ENCODE measurements around the gene ITGAD.

Gene ITGAD

GRCh38 chr16:31455601-31456314 is 62.6 kb downstream of the ITGAD start:
- Histone ChIP-seq H4K20me1 (ENCODE audit: insufficient read depth, low read length) (peaks cover 22% of the 10 kb centered on the region), H3K9ac (ENCODE audit: low read length) (no peak overlapping the region), H3K36me3 (replicated peaks; ENCODE audit: low read depth, low read length) (peaks cover 16% of the 10 kb centered on the region), H3K4me3 (ENCODE audit: low read length) (no peak overlapping the region), H3K9me3 (ENCODE audit: insufficient read depth, low read length) (no peaks in the 10 kb centered on the region), H3K79me2 (ENCODE audit: low read length) (peaks cover 39% of the 10 kb centered on the region), H3K4me1 (ENCODE audit: low read length) (peaks cover 16% of the 10 kb centered on the region), H3K27ac (ENCODE audit: low read length) (no peak overlapping the region), H3K4me2 (ENCODE audit: low read length) (no peak overlapping the region), H2AFZ (ENCODE audit: low read depth, low read length) (no peak overlapping the region), H3K27me3 (ENCODE audit: low read depth, low read length) (no peaks in the 10 kb centered on the region)
- TF ChIP-seq EZH2phosphoT487 (IDR thresholded peaks at IDR 0.05; ENCODE audit: low read depth), result no peak
- peak; percentile 41; the same call in 1 of the 2 replicates for TF ChIP-seq CTCF (IDR thresholded peaks at IDR 0.05; ENCODE audit: low read depth, low read length)

- Histone ChIP-seq H3K4me2 (ENCODE audit: low read length) (no peak overlapping the region), H3K79me2 (ENCODE audit: low read length) (peaks cover 39% of the 10 kb centered on the region), H3K9me3 (ENCODE audit: insufficient read depth, low read length) (no peaks in the 10 kb centered on the region), H3K4me1 (ENCODE audit: low read length) (peaks cover 13% of the 10 kb centered on the region), H3K27ac (ENCODE audit: low read length) (no peak overlapping the region), H3K9ac (ENCODE audit: low read length) (no peak overlapping the region), H2AFZ (ENCODE audit: low read depth, low read length) (no peak overlapping the region), H4K20me1 (ENCODE audit: insufficient read depth, low read length) (peaks cover 22% of the 10 kb centered on the region), H3K36me3 (replicated peaks; ENCODE audit: low read depth, low read length) (peaks cover 16% of the 10 kb centered on the region), H3K4me3 (ENCODE audit: low read length) (no peak overlapping the region), H3K27me3 (ENCODE audit: low read depth, low read length) (no peaks in the 10 kb centered on the region)
- no peak for TF ChIP-seq CTCF (IDR thresholded peaks at IDR 0.05; ENCODE audit: low read depth, low read length)
Observed at GRCh38 chr16:31456988-31457360, 63.8 kb downstream of the ITGAD start.

- peak overlapping the region; percentile 98 for H3K4me3 ChIP-seq (ENCODE audit: low read length)
- peaks cover 39% of the 10 kb centered on the region for H3K79me2 ChIP-seq (ENCODE audit: low read length)
- no peak for TF ChIP-seq EZH2phosphoT487 (IDR thresholded peaks at IDR 0.05; ENCODE audit: low read depth)
- no peak for TF ChIP-seq CTCF (IDR thresholded peaks at IDR 0.05; ENCODE audit: low read depth, low read length)
- peak overlapping the region; percentile 85 for H3K27ac ChIP-seq (ENCODE audit: low read length)
- H3K27me3 ChIP-seq (ENCODE audit: low read depth, low read length), result no peaks in the 10 kb centered on the region
- H3K36me3 ChIP-seq (replicated peaks; ENCODE audit: low read depth, low read length), result peaks cover 16% of the 10 kb centered on the region
- peaks cover 14% of the 10 kb centered on the region for H3K4me1 ChIP-seq (ENCODE audit: low read length)
- peak overlapping the region; percentile 100 for H3K4me2 ChIP-seq (ENCODE audit: low read length)
- peaks cover 22% of the 10 kb centered on the region for H4K20me1 ChIP-seq (ENCODE audit: insufficient read depth, low read length)
- H3K9me3 ChIP-seq (ENCODE audit: insufficient read depth, low read length), result no peaks in the 10 kb centered on the region
- peak overlapping the region; percentile 97 for H3K9ac ChIP-seq (ENCODE audit: low read length)
- peak overlapping the region; percentile 92; the same call in 1 of the 2 replicates for H2AFZ ChIP-seq (ENCODE audit: low read depth, low read length)
Observed at GRCh38 chr16:31458073-31458843, 65.1 kb downstream of the ITGAD start.

Data from OCI-LY3 (cell line).